Measurements from ENCODE around the gene CLN5.

DNA sequence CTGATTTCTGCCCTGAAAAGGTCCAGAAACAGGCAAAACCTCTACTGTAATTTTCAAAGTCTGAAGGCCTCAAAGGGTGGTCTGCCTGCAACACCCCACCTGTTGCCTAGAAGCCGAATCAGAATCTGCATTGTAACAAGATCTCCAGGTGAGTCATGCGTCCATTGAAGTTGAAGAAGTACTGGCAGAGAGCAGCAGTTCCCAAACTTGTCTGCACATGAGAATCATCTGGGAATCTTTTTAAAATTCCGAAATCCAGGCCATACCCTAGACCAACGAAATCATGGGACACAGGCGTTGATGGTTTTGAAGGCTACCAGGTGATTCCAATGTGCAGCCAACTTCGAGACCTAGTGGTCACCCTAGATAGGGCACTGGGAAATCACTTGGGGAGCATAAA lies 16.0 kb upstream of the CLN5 start:
- no peak for TF ChIP-seq EZH2 (IDR thresholded peaks at IDR 0.05; ENCODE audit: low read depth)
- TF ChIP-seq, protein P1, sequence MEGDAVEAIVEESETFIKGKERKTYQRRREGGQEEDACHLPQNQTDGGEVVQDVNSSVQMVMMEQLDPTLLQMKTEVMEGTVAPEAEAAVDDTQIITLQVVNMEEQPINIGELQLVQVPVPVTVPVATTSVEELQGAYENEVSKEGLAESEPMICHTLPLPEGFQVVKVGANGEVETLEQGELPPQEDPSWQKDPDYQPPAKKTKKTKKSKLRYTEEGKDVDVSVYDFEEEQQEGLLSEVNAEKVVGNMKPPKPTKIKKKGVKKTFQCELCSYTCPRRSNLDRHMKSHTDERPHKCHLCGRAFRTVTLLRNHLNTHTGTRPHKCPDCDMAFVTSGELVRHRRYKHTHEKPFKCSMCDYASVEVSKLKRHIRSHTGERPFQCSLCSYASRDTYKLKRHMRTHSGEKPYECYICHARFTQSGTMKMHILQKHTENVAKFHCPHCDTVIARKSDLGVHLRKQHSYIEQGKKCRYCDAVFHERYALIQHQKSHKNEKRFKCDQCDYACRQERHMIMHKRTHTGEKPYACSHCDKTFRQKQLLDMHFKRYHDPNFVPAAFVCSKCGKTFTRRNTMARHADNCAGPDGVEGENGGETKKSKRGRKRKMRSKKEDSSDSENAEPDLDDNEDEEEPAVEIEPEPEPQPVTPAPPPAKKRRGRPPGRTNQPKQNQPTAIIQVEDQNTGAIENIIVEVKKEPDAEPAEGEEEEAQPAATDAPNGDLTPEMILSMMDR (conservative IDR thresholded peaks at IDR 0.05) = no peak
